HG03457 (cell line): ENCODE measurements around the gene KLF1.

Experiments
- ATAC-seq: cut with Tn5 transposase; IDR thresholded peaks from one replicate; pipeline ENCODE4 v1.9.1; 2021; ENCODE audit warnings: moderate number of reproducible peaks; ENCODE audit not compliant: unreplicated experiment

The KLF1 gene

GRCh38 chr19:12838886-12839756, 47.9 kb downstream of the KLF1 start:
- ATAC-seq = no peak

GRCh38 chr19:12838182-12838885, 48.7 kb downstream of the KLF1 start, which contains the start of gene MAST1:
TSS of gene MAST1 (plus strand) at chr19:12838515. CDS start at chr19:12838573, 58 bp downstream.
- no peak for ATAC-seq

GRCh38 chr19:12837225-12837624, 49.8 kb downstream of the KLF1 start:
- ATAC-seq = no peak

DNA sequence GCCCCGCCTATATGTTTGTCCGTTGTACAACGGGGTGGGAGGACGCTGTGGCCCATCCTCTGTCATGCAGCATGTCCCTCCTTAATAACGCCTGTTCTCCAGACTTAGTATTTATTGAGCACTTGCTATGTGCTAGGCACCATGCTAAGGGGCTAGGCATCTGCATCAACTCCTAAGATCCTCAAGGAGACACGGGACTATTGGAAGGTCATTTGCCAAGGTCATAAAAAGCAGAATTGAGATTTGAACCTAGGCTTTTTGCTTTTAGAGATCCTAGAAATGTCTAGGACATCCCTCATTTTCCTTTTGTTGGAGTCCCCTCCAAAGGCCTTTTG, 50.5 kb downstream of the KLF1 start:
- no peak for ATAC-seq

DNA sequence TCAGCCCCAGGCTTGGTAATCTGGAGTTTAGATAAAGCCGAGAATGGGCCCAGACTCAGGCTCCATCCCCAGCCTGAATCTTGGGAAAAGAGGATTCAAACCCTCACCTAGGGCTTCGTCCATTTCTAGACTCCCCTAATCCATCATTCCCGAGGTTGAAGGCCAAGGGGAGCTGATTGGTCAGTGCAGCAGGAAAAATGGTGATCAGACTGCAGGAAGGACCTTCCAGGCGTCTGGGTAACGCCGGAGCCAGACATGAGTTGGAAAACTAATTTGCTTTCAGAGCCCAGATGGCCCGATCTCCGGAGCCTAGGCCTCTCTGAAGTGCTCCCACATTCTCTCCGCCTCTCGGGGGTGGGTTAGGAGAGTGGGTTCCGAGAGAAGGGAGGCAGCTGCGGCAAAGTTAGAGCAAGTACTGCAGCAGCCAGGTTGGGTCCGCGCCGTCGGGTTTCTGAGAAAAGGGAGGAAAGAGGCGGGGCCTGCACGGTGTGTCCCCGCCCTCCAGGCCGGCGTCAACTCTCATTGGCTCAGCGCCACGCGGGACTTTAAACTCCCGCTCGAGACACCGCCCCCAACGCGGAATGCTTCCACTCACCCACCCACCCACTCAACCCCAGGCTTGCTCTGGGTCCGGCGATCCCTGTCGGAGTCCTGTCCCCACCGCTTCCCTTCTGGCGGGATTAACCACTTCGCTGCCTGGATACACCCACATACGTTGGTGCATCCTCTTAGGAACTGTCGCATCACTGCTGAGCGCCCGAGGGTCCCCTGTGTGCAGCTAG, 51.8 kb downstream of the KLF1 start:
- ATAC-seq = no peak

GRCh38 chr19:12834566-12834943, 52.4 kb downstream of the KLF1 start, which contains the start of gene RTBDN:
TSS of gene RTBDN (minus strand) at chr19:12834579. CDS start at chr19:12829979, 4,600 bp downstream.
- ATAC-seq = no peak
